Measurements from ENCODE around the gene B3GALT6.

B3GALT6 gene

DNA sequence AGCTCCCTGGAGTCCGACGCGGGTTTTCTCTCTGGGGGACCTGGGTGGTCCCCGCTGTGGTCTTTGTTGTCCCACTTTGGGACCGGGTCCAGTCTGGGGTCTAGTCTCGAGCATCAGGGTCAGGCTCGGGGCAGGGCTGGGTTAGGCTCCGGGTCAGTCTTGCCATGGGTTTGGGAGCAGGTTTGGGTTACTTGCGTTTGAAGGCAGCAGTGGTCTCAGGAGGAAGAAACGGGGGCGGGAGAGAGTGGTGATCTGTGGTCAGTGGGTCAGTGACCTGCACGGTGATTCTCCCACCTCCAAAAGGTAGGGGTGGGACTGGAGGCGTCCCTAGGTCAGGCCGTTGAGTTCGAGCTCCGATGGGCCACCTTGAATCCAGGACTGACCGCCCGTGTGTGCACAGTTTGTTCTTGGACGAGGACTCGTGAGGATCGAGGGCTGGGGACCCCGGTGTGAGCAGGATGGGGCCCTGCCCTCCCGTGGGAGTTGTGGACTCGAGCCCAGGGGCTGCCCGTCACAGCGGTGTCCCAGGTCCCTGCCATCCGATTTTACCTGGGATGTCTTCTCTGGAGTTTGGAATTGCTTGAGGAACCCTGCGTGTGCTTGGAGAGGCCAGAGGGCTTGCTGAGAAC, 2.3 kb downstream of the B3GALT6 start:
- no peak for FAIRE-seq

DNA sequence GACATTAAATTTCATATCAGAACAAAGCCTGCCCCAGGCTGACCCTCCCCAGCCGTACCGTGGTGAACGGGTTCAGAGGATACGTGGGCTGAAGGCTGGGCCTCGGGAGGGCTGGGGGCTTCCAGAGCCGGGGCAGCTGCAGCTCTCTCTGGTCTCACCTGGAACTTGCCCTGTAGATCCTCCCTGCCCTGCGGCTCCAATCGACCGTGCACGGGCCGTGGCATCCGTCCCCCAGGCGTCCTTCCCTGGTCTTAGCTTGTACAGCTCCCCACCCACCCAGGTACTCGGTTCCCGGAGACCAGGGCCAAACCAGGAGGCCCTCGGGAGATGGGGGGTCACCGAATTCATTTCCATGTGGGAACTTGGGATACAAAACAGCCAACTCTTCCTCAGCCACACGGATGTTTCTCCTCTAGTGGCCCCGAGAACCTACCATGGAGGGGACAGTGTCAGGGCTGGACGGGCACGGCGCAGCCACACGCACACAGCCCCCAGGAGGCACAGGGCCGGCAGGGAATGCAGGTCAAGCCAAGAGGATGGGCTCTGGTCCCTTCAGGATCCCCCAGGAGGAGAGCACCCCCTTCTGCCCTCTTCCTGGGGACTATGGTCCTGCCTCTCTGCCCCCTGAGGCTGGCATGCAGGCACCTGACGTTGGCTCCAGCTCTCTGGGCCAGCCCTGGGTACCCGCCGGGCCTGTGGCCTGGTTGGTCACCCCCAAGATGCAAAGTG, 3.1 kb downstream of the B3GALT6 start:
- FAIRE-seq: no peak

DNA sequence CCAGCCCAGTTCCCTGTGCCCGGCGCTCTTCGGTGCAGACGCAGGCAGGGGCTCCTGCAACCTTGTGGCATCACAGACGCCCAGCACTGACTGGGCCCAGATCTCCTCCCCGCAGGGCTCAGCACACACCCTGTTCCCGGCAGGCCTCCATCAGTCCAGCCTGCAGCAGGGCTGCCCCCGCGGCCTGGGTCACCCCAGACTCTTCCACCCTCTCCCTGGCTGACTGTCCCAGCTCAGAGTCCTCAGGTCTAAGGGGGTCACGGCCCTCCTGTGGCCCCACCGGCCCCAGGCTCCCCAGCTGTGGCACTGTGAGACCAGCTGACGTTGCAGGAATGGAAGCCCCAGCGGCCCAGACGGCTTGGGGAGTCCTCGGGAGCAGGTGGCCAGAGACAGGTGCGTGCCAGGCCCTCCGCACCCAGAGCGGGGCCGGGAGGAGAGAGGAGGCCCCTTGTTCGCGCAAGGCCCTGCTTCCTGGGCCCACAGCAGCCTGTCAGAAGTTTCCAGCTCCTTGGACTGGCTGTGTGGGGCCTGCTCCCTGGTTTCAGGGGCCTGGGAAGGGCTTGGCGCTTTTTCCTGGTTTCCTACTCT, 4.2 kb downstream of the B3GALT6 start:
- no peak for FAIRE-seq

DNA sequence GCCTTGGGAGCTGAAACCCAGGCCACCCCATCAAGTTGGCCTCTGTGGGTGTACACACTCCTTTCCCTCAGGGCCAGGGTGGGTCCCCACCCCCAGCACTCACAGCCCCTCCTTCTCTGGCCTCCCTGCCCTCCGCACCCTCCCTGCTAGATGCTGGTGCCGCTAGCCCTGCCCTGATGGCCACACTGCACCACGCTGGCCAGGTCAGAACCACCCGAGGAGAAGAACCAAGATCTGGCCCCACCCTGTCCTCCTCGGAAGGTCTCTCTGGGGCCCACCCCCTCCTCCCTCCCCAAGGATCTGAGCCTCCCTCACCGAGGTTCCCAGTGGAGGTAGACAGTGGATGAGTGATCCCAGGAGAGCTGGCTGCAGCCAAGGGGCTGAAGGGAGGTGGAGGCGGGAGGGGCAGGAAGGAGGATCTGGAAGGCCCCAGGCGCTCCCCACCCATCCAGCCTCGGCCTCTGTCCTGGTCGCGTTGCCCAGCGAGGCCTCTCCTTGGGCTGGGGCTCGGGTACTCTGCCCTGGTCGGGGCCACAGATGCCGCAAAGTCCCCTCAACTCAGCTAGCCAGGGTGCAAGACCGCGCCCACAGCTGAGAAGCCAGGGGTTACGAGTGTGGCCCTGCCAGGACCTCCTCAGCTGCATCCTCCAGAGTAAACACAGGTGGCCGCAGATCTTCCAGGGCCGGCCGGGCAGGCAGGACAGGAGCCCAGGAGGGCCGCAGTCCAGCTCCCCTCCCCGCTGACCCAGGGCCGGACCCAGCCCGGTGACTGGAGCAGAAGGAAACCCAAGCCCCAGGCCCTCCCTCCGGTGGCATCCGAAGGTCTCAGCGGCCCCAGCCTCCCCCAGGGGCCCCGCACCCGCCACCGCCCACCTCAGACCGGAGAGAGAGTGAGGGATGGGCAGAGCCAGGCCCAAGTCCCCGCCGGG, 5.2 kb downstream of the B3GALT6 start:
- no peak for FAIRE-seq

DNA sequence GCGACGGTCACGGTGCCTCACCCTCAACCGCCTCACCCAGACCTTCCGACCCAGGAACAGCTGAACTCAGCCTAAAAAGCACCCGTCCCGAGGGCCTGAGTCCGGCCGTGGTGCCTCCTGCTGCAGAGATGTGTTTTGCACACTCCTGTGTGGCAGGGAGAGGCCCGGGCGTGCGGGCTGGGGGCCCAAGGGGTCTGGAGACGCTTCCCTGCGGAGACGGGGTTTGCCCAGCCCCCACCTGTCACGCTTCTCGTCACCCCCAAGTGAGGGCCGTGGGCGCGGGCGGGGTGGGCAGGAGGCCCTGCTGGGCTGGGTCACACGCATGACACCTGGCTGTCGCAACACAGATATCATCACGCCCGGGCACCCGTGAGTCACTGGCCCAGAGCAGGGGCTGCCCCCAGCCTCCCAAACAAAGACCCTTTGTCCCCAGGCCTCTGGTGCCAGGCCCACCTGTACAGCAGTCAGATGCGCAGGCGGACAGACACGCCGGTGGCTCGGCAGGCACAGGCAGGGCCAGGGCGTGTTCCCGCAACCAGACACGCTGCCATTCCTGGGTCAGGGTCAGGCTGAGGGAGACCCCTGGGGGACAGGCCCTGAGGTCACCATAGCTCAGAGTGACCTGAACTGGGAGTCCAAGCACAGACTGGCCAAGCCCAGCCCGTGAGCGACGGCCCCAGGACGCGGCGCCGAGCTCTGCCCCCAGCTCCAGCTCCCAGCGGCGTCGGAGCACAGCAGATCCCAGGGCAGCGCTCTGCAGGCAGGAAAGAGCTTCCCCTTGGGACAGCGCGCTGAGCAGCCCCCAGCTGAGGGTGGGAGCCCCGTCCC, 6.1 kb downstream of the B3GALT6 start:
- FAIRE-seq: no peak

DNA sequence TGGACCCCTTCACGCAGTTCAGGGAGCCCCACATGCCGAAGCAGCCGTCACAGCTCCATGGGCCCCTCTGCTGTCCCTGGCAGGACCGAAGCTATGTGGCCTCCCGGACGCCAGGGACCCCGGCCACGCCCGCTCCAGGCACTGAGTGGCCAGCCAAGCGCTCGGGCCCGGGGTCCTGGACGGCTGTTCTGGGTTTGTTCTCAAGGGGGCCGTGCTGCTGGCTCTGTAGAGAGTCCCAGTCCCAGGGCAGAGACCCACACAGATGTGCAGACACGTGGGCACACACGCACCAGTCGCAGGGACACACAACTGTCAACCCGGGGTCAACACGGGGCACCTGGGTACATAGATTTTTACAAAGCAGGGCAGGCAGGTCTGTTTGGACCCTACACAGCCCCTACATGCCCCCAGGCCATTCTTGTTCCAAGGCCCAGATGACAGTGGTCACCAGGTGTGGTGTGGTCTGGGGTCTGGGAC, 6.7 kb downstream of the B3GALT6 start:
- no peak for FAIRE-seq

DNA sequence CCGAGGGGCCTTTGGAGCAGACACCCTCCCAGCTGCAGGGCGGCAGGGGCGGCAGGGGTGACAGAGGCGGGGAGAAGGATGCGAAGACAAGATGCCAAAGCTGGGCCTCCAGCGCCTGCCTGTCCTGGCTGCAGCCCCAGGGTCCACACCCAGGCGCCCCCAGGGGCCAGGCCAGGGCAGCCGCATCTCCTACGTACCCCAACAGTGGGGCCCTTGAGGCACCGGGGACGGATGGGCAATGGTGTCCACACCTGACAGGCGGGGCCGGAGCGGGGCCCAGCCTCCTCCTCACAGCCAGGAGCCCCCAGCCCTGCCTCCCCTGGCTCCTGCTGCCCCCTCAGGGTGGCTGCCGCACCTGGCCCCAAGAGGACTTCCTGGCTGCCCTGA, 7.2 kb downstream of the B3GALT6 start:
- FAIRE-seq: no peak

DNA sequence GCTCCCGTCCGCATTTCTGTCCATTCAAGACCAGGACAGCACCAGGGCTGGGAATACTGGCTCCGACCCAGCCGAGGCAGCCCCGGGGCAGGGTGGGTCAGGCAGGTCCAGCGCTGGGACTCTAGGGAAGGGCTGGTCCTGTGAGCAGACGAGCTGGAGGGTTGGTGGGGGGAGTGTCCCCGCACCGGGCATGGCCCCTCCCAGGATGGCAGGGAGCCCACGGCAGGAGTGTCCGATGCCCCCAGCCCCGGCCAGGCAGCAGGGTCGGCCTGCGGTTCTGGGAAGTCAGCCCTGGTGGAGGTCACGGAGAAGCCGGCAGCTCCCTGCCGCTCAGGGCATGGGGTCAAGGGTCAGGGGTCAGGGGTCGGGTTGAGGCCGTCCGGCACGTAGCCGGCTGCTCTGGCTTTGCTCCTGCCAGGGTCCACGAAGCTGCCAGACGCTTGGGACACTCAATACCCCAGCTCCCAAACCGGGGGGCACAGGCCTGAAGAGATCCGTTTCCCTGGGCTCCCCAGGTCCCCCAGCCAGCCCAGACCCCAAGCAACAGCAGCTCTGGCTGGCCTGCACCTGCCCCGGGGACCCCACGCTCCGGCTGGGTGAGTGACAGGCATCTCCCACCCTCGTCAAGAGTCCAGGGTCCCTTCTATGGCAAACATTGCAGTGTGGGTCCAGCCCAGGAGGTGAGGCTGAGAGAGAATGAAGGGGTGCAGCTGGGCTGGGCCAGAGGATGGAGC, 7.7 kb downstream of the B3GALT6 start:
- no peak for FAIRE-seq

DNA sequence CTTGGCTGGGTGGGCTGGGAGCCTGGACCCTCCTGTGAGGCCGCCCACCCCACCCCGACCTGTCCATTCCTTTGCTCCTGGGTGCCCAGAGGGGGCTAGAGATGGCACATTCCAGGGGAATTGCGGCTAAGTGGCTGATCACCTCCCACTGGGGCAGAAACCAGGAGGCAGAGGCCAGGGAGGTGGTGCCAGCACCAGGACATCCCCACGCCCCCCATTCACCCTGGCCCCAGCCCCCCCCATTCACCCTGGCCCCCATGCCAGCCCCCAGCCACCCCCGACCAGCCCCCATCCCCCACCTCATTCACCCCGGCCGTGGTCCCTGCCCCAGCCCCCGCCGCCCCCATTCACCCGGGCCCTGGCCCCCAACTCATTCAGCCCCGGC, 8.3 kb downstream of the B3GALT6 start:
- no peak for FAIRE-seq

DNA sequence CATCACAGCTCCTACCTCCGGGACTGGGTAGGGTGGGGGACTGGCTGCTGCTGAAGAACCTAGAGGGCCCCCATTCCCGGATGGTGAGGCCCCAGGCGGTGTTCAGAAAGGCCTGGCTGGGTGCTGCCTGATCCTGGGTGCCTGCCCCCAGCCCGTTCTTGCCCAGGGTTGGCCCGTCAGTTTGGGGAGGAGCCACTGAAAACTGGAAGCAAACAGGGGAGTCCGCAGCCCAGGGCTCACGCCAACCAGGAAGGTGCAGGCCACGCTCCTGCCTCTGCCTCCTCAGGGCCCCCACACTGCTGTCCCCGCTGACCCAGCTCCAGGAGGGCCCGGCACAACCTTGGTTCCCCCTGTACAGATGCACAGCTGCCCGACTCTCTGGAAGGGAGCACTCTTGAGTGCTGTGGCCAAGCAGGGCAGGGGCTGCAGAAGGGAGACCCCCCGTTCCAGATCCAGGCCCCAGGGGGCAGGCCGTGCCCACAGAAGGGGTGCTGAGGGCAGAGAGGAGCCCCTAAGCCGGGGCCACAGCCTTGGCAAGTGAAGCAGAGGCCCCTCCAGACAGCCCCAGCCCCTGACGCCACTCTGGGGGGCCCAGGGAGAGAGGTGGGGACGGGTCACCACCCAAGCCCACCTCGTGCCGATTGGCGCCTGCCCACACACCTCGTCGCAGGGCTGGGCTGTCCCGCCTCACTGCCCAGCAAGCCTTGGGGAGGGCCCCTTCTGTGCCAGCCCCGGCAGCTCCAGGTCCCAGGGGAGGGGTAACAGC, 9.0 kb downstream of the B3GALT6 start:
- FAIRE-seq: no peak

DNA sequence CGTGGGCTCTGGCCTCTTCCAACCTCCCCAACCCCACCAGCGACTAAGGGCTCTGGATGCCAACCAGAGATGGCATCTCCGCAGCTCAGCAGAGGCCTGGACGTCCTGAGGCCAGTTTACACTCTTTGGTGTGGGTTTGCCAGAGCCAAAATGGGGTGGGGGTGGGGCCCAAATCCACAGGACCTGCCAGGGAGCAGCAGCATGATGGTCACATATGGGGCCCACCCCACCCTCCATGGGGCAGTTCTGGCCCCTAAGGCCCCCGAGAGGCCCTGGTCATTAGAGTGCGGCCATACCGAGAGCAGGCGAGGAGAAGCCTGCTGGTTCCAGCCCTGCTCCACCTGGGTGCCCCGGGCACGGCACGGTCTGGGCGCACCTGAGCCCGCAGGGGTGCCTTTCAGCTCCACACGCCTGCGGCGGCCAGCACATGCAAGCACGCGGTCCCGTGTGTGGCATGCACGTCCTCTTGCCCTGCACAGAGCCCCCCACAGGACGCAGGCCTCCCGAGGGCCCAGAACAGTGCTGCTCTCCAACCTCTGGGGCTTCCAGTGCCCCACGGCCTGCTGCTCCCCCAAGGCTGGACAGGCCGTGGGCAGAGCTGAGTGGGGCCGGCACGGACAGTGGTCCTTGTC, 9.7 kb downstream of the B3GALT6 start:
- FAIRE-seq: no peak

DNA sequence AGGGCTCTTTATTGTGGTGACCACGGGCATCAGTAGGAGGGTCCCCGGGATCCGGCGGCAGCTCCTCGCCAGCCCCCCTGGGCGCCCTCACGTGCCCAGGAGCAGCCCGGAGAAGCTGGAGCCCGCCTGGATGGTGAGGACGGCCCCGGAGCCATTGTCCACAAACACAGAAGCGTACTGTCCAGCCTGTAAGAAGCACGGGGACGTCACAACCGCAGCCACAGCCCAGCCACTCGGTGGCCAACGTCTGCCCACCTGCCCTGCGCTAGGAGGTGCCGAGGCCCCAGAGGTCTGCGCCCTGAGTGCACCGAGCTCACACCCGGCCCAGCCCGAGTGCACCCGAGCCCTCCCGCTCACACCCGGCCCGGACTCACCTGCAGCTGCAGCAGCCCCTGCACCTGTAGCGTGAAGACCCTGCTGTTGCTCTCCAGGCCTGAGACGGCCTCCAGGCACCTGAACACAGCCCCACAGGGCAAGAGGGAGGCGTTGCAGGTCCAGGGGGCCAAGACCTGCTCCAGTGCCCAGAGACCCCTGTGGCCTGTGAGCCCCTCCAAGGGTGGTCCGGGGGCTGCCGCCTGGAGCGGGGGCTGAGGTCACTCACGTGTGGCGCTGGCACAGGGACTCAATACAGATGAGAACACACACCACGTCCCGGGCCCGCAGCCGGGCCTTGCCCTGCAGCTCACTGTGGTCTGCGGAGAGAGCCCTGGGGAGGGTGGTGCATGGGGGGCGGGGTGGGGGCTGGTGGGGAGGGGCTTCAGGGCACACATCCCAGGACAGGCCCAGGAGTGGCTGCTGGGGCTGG, 10.6 kb downstream of the B3GALT6 start:
- no peak for FAIRE-seq

DNA sequence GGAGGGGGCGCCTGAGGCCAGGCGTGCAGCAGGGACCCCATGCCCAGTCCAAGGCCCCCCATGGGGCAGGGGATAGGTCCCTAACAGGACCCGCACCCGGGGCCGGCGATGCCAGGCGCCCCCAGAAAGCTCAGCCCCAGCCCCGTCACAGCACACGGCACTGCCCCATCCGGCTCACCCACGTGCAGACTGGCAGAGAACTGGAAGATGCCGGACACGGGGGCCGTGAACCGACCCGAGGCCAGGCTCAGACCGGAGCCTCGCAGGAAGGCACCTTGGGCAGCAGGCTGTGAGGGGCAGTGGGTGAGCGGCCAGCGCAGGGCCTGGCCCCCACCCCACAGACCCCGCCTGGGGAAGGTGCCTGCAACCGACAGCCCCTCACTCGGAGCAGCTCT, 11.2 kb downstream of the B3GALT6 start:
- FAIRE-seq: no peak

DNA sequence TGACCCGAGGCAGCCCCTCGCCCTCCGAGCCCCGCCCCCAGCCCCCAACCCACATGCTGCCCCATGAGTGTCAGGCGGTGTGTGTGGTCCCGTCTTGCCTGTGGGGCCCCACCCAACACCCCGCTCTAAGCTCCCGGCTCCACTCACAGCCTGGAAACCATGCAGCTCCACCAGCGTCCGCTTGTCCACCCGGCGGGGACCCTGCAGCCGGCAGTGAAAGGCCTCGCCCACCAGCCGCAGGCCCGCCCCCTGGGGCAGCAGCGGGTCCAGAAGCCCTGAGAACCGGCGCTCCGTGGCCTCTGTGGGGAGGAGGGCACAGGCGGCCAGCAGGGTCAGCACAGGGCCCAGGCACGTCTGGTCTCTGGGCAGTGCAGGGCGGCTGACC, 11.8 kb downstream of the B3GALT6 start:
- no peak for FAIRE-seq

DNA sequence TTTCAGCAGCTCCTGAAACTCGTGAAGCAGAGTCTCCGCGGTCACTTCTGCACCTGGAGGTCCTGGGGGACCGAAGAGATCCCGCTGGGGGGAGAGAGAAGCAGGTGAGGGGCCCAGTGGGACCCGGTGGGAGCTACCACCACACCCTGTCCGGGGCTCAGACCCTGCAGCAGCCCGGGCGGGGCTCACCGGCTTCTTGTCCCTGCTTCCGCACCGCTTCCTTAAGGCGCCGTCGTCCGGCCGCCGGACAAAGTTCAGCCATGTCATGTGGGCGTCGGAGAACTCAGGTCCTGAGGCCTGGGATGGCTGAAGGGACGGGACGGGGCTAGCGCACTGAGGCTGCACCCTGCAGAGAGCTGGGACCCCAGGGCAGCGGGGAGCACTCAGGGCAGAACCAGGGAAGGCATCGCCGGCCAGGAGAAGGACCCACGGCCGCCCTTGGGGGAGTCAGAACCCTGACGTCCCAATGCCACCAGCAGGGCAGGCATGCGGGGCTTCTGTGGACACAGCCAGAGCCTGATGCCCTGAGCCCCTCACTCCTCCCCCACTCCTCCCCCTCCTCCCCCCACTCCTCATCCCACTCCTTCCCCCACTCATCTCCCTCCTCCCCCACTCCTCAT, 12.3 kb downstream of the B3GALT6 start:
- no peak for FAIRE-seq

DNA sequence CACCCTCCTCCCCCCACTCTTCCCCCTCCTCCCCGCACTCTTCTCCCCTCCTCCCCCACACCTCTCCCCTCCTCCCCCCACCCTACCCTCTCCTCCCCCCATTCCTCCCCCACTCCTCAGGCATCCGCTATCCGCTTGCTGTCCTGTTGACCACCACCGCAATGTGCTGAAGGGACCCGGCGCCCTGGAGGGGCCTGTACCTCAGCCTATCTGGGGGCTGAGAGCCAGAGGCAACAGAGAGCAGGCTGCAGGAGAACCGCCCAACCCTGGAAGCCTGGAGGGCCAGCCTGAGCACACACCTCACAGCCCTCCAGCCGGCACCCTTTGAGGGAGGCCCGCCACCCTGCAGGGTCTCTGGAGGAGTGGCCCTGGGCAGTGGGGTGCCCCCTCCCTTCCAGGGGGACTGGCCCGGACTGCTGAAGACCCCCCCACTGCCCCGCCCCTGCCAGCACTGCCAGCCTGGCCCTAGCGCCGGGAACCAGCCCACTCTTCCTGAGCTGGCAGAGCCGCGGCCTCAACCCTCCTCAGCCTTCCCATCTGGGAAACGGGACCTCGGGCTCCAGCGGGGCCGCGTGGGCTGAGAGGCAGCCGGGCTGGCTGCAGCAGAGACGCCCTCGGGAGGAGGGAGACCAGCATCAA, 13.3 kb downstream of the B3GALT6 start:
- FAIRE-seq: no peak

DNA sequence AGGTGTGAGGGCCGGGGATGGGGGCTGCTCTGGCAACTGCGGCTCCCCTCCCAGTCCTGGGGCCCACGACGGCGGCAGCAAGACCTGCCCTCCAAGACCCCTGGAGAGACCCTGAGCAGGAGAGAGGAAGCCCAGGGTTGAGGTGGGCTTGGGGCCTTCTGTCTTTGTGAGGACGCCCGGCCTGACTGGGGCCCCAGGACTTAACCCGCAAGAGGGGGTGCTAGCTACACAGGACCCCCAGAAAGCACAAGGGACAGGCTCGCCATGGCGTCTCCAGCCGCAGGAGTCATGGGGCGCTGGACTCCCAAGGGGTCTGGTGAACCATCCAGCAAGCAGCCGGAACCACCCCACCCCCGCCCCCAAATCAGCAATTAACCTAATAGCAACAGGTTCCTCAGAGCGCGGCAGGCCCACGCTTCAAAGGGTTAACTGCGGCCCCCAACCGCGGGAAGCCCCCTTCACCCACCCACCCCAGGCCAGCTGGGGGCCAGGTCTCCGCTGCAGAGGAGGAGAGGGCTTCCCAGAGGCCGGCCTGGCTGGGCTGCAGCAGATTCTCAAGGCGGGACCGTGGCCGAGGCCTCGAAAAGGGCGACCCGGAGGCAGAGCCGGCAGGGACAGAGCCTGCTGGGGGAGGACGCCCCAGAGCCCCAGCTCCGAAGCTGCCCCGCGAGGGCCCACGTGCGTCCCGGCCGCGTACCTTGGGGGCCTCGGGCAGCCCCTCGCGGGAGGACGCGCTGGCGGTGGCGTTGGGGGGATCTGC, 14.0 kb downstream of the B3GALT6 start:
- no peak for FAIRE-seq
